Stimulated activated CD8-positive, alpha-beta memory T cell treated with anti-CD3 and anti-CD28 coated beads, Interleukin-4, amount 100 ng/mL, for 48 hours (primary cell): Measurements from ENCODE around the gene HSF4.

Experiments
- DNase-seq: peaks from one replicate; pipeline ENCODE4 v3.0.0-alpha.2; 2020

HSF4 gene

GRCh38 chr16:67150833-67151396, 13.6 kb upstream of the HSF4 start, which contains the start of gene B3GNT9:
Gene B3GNT9, minus strand, starts transcription at chr16:67150998. Its CDS starts 513 bp downstream, at chr16:67150485.
- peak; percentile 67 for DNase-seq

GRCh38 chr16:67151431-67152097, 13.0 kb upstream of the HSF4 start:
- DNase-seq, result no peak

- no peak for DNase-seq
These were observed 9.8 kb upstream of the HSF4 start for GRCh38 chr16:67154578-67155294.

GRCh38 chr16:67155295-67156142, 9.0 kb upstream of the HSF4 start:
- DNase-seq, result peak; percentile 87

GRCh38 chr16:67156143-67156844, 8.3 kb upstream of the HSF4 start:
- DNase-seq, result no peak

- DNase-seq, result no peak
These were observed 7.3 kb upstream of the HSF4 start for GRCh38 chr16:67157106-67157748.

- DNase-seq, result no peak
These were observed 6.5 kb upstream of the HSF4 start for GRCh38 chr16:67157892-67158635.

GRCh38 chr16:67158637-67159600, 5.6 kb upstream of the HSF4 start:
- peak; percentile 90 for DNase-seq

GRCh38 chr16:67161595-67162058, 2.9 kb upstream of the HSF4 start:
- no peak for DNase-seq

- no peak for DNase-seq
These were observed 1.9 kb upstream of the HSF4 start for GRCh38 chr16:67162506-67163163.

- peak; percentile 54 for DNase-seq
These were observed 1.2 kb upstream of the HSF4 start for GRCh38 chr16:67163164-67163998.

- DNase-seq, result peak; percentile 36
These were observed 466 bp upstream of the HSF4 start for GRCh38 chr16:67163999-67164558.

GRCh38 chr16:67165121-67166078, 855 bp downstream of the HSF4 start:
- DNase-seq, result peak; percentile 47

GRCh38 chr16:67166110-67166547, 1.6 kb downstream of the HSF4 start:
- DNase-seq, result no peak

- DNase-seq, result no peak
These were observed 2.1 kb downstream of the HSF4 start for GRCh38 chr16:67166598-67167168.

- DNase-seq, result no peak
These were observed 3.0 kb downstream of the HSF4 start for GRCh38 chr16:67167588-67167987.
